ENCODE measurements around the gene SLC7A6OS. TPM values are rescaled to one million over a fixed set of nuclear protein-coding genes. Genes with fewer than 3 reads are reported as not detected.
A peak's percentile ranks its signal among the peaks of the same experiment; 100 is the strongest.

The SLC7A6OS gene
- total and polyA plus RNA-seq, 10 of the 15 experiments (the other 5 are each of a cell fraction or from before 2014, with no cell fraction given): 2.9 to 27.4 (median 16.9) TPM

DNA sequence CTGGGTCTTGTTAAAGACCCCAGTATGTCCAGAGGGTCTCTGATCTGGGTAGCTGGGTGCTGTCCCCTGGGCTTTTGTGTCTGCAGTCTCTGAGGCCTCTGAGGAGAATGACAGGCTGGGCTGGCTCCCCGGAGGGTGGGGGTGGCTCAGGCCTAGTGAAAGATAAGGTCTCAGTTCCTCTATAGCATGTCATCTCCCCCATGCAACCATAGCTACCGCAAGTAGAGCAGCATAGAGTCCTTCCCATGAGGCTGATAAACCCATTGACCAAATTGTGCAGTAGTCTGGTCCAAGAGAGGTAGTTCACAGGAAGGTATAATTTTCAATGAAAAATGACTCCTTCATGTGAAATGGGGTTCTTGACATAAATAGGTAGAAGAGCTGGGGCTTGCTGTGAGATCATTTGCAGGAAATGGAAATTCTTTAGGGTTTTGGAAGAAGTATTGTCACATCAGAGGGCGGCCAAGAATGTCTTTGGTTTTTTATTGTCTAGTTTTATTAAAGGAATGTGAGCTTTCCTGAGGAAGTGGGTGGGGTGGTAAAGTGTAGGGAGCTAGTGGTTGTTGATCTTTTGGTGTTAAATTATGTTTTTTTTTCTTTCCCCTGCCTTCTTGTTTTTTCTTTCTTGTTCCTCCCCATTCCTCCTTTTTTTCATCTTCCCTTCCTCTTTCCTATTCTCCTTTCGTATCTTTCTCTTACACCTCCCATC lies 21.0 kb downstream of the SLC7A6OS start (continued):
- TF ChIP-seq KLF5 (IDR thresholded peaks at IDR 0.05; ENCODE audit: partially characterized antibody): no peak

DNA sequence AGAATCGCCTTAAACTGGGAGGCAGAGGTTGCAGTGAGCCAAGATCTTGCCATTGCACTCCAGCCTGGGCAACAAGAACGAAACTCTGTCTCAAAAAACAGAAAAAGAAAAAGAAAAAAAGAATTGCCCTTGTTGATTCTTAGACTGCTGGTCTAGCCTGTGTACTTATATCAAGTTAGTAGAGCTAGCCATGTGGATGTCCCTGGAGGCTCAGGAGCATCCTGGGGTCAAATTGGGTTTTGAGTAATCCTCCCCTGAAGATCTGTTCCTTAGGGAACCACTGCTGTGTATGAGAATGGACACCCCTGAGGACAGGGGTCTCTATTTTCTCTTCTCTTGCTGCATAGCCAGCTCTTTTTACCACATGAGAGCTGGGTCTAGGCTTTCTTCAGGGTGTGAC lies 21.5 kb downstream of the SLC7A6OS start:
- BruUV-seq (replicated peaks): no TSS peak
- Histone ChIP-seq H3K9ac (ENCODE audit: control insufficient read depth, insufficient read depth, low read length) (peak overlapping the region; percentile 59; the same call in 1 of the 2 replicates), H3K36me3 (ENCODE audit: control insufficient read depth in 2 of 2, insufficient read depth in 2 of 2, low read length in 1 of 2) (peaks cover 27 to 30% of the 10 kb centered on the region in 2 experiments; a peak in 3 of 4 replicates), H3K27ac (ENCODE audit: control insufficient read depth, insufficient read depth) (peak overlapping the region; percentile 92), H3K9me3 (replicated peaks; ENCODE audit: control insufficient read depth, insufficient read depth, low read length) (no peaks in the 10 kb centered on the region), H3K4me2 (ENCODE audit: control insufficient read depth, insufficient read depth) (peak overlapping the region; percentile 67), H2AFZ (ENCODE audit: control insufficient read depth, low read depth, low read length) (no peak overlapping the region), H3K4me1 (ENCODE audit: control insufficient read depth, insufficient read depth, low read length) (peaks cover 61% of the 10 kb centered on the region), H3K4me3 (peak overlapping the region; percentile 29; the same call in 1 of the 2 replicates), H3K27me3 (replicated peaks in 1 of 2; ENCODE audit: control insufficient read depth in 2 of 2, insufficient read depth in 2 of 2, low read length in 1 of 2) (no peaks in the 10 kb centered on the region), H4K20me1 (ENCODE audit: control insufficient read depth, insufficient read depth) (no peaks in the 10 kb centered on the region), H3K79me2 (ENCODE audit: control insufficient read depth, insufficient read depth, low read length) (peaks cover 39% of the 10 kb centered on the region)
- intact Hi-C loops (cut with micrococcal nuclease; ENCODE audit: unreplicated experiment) (loop anchor here (1.0 kb wide), 1 partner anchor 25 kb away; the partner anchor contains the start of gene SLC7A6), in situ Hi-C loops (cut with MboI) (no loop called here)
- POLR2A ChIA-PET: interaction anchor here (0.5 to 11.1 kb wide), 10 partner anchors 11 to 139 kb away, joined by 3 to 177 read pairs (median 6); partner anchors contain the start of genes PRMT7, SLC7A6 and SLC7A6OS
- RAD21 ChIA-PET (ENCODE audit: unreplicated experiment): interaction anchor here (0.6 to 4.9 kb wide), 14 partner anchors 8 to 48 kb away, joined by 3 to 55 read pairs (median 8); partner anchors contain the start of genes PRMT7, SLC7A6 and SLC7A6OS
- DNase-seq (ENCODE audit: low read depth, low spot score) (no peak), FAIRE-seq (no peak), ATAC-seq (peak; percentile 1; the same call in 2 of the 3 replicates)
- SMC1A ChIA-PET (ENCODE audit: uncharacterized antibody, unreplicated experiment): interaction anchor here (0.7 to 5.0 kb wide), 13 partner anchors 10 to 203 kb away, joined by 3 to 56 read pairs (median 12); partner anchors contain the start of genes PRMT7, SLC7A6 and SLC7A6OS
- no peak for TF ChIP-seq NR2F1 (conservative IDR thresholded peaks at IDR 0.05)
- 0 out of 2 replicates have a peak, but pooled peaks have one; percentile 18 for TF ChIP-seq IKZF1 (conservative IDR thresholded peaks at IDR 0.05)
- TF ChIP-seq BHLHE40 (IDR thresholded peaks at IDR 0.05; ENCODE audit: borderline replicate concordance in 1 of 2, low read depth in 2 of 2, low read length in 1 of 2): no peak
- WGBS (ENCODE audit: insufficient coverage, insufficient replicate concordance, low lambda C conversion rate, missing lambda C conversion rate): 53% methylated on average over 2 of the region's 2 CpGs
- CTCF ChIA-PET: interaction anchor here (1.2 to 4.8 kb wide), 7 partner anchors 11 to 52 kb away, joined by 3 to 94 read pairs (median 4); partner anchors contain the start of gene SLC7A6
